NCI-H187 treated with DMSO at 0.1 percent for 48 hours (cell line): ENCODE results near the gene NAALADL2.
A peak's percentile ranks its signal among the peaks of the same experiment; 100 is the strongest.
"Not testable (repeated sequence)": the region's sequence is repeated elsewhere in the genome, so short reads cannot be mapped to it uniquely, and the experiment has no call there.

ENCODE experiments used
- DNase-seq: peaks from one replicate; lab custom pipeline; 2025; lab: John Stamatoyannopoulos, UW

Gene NAALADL2

DNA sequence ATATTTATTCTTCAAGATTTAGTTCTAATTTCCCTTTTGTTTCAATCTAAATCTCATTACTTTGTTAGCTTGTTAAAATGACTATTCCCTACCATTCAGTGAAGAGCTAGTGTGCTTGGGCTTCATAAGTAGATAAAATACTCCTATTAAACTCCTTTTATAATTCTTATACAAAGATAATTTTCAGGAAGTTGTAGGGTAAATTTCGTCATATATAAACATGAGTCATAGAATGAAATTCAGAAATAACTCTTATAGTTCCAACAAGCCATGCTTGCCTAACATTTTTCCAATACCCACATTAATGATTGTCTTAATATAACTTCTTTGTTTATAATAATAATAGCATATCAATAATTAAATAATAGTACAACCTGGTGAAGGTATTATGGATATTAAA is 407.3 kb downstream of the NAALADL2 start:
- no peak for DNase-seq

- no peak for DNase-seq
Observed at GRCh38 chr3:175267121-175267531, 408.0 kb downstream of the NAALADL2 start.

DNA sequence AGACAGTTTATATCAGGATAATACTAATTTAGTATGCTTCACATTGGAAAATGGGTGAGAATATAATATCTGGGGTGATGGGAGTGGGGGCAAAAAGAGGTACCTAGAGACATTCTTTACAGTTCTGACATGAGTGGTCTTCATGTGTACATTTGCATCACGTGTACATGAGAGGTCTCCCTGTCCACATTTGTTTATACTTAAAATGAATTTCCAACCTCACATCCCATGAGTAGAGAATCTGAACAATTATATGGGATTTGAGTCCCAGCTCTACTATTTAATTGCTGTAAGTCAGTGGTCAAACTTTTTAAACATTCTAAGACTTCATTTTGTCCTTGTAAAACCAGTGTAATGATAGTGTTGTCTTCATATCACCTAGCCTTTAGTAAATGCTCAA is 408.4 kb downstream of the NAALADL2 start:
- DNase-seq, result no peak

DNA sequence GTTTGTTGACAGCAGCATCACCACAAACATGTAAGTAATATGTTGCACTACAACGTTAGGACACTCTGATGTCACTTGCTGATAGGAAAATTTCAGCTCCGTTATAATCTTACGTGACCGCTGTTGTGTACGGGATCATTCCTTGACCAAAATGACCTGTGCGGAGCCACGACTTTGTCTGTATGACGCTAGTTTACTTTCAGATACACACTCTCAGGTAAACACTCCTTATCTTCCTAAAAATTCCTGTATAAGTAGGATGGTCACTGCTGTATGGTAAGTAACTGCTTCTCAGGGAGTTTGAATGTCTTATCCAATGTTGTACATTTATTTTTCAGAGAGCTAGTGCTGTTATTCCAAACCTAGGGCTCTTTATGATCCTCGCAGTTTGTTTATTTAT is 410.3 kb downstream of the NAALADL2 start:
- no peak for DNase-seq

- DNase-seq, result peak; percentile 37
Observed at GRCh38 chr3:175270198-175270837, 411.2 kb downstream of the NAALADL2 start.

DNA sequence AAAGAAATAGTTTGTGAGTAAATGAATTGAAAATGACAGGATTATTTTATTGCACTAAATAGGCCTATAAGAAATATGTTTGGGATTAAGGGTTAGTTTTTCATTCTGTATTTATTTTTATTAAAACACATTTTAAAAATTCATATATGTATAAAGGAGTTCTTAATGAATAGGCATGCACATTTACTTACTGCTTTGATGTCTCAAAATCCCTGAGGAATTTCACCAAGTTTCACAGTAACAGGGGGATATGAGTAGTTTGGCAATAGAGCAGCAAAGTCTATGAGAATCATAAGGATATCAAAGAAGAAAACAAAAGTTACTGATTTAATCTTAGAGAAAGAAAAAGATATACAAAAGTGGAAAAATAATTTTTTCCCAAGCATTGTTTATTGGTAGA is 411.7 kb downstream of the NAALADL2 start:
- no peak for DNase-seq

GRCh38 chr3:175271465-175271864 is 412.3 kb downstream of the NAALADL2 start:
- not testable (repeated sequence) for DNase-seq

DNA sequence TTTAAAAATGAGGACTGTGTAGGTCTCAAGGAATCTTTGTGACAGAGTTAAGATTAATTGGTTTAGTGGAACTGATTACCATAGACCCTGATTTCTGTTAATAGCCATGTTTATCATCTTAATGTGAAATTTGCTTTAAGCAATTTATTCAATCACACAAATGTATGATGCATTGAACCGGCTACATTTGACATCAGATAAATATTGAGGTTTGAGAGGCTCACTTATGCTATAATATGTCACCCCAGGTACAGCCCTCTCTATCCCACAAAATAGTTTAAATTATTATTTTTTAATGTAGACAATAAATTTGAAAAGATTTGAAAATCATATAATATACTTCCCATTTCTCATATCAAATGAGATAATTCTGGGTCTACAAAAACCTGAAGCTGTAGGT is 413.3 kb downstream of the NAALADL2 start:
- DNase-seq, result no peak

GRCh38 chr3:175273573-175273972 is 414.4 kb downstream of the NAALADL2 start:
- DNase-seq, result no peak

DNA sequence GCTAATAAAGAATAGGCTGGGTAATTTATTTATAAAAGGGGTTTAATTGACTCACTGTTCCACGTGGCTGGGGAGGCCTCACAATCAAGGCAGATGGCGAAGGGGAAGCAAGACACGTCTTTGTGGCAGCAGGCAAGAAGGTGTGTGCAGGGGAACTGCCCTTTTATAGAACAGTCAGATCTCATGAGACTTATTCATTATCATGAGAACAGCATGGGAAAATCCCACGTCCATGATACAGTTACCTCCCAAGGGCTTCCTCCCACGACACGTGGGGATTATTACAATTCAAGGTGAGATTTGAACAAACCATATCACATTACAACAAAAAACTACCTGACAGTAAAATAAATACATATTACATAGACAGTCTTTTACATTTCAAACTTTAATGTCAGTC is 414.9 kb downstream of the NAALADL2 start:
- DNase-seq, result no peak

DNA sequence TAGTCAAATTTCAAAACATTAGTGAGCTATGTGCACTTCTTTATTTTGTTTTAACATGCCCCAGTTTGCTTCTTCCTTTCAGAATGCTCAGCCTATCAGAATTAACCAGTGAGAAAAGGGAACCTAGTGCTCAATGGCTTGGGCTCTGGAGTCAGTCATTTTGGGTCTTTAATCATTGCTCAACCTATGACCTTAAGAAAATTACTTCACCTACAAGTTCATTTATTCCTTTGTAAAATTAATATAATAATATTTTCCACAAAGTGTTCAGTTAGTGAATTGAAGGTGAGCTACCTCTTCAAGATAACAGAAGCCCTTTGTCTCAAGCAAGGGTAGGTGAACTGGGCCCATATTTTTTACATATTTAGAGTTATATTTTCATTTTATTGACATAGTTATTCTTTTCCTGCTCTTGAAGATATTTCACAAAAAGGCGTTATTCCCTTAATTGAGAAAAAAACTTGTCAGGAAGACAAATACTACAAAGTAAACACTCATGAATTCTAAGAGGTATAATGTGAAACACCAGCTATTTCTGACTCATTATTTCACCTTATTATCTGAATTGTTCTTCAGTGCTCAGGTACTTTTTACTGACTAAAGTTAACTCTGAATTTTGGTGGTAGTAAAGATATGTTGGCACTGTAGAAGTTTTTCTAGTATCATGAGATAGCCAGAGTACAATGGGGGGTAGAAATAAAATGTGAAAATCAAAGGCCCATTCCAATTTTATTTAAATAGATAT is 415.5 kb downstream of the NAALADL2 start:
- DNase-seq, result no peak

GRCh38 chr3:175278680-175279079 is 419.5 kb downstream of the NAALADL2 start:
- DNase-seq, result no peak

DNA sequence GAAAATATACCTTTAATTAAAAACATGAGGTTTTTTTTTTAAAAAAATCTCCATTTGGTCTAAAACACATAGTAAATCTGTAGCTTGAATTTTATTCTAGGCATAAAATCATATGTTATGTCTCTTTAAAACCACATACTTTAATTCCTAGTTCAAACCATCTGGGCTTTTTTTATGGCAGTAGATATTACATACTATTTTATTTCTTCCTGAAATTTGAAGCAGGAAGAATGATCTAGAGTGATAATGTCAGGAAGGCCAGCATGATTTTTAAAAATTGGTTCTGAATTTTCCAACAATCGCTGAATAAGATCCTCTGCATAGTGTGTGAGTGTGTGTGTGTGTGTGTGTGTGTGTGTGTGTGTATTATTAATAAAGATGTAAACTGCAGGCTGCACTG is 420.3 kb downstream of the NAALADL2 start:
- DNase-seq, result no peak

DNA sequence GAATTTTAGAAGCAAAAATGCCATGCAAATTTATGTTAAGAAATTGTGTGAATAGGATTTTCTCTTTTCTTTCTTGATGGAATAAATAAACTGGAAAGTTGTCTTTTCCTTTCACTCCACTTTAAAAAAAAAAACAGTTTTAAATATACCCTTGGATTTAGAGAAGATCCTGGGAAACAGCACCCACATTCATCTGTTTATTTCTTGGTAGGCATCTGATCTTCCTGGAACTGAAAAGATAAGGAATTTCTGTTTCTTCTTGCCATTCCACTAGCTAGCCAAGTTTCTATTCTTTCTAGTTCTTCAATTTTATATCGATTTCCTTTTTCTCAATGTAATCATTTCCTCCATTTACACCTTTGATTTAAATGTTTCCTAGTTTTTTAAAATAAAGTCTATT is 420.8 kb downstream of the NAALADL2 start:
- no peak for DNase-seq

- no peak for DNase-seq
Observed at GRCh38 chr3:175287361-175287963, 428.3 kb downstream of the NAALADL2 start.

DNA sequence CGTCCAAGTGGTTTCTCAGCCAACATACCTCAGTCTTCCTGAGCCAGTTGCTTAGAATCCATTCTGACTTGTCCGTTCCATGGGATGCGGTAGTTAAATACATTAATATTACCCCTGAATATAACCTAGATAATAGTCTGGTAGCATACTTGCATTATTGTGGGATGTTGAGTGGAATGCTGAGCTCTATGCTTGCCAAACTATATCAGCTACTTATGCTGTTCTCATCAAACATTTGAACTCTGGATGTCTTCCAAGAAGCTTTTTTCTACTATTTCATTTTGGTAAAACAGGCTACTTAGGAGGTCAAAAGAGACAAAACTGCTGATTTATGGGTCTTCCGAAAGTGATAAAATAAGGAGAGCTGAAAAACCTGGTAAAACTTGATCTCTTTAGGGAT is 429.5 kb downstream of the NAALADL2 start:
- no peak for DNase-seq

GRCh38 chr3:175294793-175295192 is 435.7 kb downstream of the NAALADL2 start:
- DNase-seq, result no peak

DNA sequence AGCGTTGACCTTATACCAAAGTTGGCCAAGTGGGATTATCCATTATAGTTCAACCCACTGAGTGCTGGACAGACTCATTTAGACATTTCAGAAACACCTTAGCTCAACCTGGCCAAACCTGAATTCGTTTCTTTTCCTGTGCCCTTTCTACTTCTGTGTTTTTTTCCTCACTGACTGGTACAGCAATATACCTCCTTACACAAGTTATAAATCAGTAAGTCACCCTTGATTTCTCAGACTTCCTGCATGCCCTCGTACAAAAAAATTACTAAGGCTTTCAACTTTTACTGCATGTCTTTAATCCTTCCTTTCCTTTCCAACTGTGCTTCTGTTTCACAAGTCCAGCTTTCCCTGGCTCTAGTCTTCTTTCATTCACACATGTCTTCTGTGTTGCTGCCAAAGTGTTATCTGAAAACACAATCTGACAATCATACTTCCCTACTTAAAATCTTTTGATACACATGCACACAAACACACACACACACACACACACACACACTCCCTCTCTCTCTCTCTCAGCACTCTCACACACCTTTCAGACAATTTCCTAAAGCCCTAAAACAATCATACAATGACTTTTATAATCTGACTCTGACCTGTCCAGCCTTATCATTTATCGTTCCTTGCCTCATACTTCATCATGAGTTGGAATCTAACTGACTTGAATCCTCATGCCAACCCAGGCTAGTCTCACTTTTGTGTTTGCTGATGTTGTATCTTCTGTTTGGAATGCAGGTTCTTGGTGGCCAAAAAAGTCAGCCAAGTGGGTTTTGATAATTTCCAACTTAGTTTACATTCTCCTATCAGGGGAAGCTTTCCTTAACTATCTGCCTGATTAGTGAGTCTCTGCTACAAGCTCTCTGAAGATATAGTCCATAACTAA is 436.4 kb downstream of the NAALADL2 start:
- DNase-seq, result no peak

DNA sequence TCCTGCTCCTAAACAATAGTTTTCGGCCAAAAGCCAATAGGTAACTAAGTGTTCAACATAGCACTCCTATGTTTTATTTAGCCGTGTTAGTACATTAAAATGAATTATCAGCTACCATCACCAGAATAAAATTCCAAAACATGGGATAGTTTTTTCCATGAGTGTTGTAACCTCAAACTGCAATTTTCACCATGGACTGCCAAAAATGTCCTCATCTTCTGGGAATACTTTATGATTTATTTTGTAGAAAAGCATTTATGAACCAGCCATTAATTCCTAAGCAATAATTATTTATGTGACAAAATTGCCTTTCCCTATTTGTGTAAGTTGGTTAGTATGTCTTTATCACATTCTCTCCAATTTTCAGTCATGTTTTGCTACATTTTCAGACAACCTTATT is 438.1 kb downstream of the NAALADL2 start:
- DNase-seq, result no peak

- no peak for DNase-seq
Observed at GRCh38 chr3:175301741-175302140, 442.6 kb downstream of the NAALADL2 start.

DNA sequence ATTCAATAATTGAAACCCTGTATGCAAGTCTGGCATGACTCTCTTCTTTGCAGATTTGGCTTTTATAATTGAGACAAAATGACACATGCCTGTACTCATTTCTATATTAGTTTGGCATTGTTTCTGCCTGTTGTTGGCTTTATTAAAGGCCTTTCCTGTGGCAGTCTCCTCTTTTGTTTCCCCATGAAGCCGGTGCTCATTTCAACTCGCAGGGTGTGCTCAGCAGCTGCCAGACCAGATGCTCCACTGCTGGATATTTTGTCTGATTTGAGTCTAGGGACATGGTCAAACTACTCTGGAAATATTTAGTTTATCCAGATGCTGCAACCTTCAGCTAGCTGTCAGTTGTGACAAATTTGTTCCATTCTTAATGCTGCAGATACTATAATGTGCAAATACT is 445.3 kb downstream of the NAALADL2 start:
- no peak for DNase-seq

DNA sequence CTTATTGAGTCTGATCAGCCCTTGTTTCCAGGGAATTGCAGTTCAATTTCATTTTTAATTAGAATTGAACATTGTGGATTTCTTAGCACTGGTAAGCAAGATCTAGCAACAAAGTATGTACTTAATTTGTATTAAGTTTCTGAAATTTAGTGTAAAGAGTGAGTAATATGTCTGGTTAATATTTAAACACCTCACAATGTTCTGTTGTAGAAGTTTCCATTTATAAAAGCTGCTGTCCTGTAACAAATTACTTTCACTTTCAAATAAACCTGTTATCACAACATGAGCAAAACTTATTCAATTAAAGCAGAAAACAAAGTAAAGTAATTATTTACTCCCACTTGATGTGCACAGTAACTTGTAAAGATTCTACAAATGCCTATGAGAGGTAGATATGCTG is 448.5 kb downstream of the NAALADL2 start:
- no peak for DNase-seq
